H1 (cell line): Measurements from ENCODE around the gene NF1. TPM values are rescaled to one million over a fixed set of nuclear protein-coding genes. Genes with fewer than 3 reads are reported as not detected.

Experiments used
- CTCF ChIA-PET: fragments of 300-600 bp; sonication (Branson Sonifier 250); formaldehyde crosslinking; loops from one replicate; lab custom pipeline; 2021; ENCODE audit not compliant: partially characterized antibody; lab: Charles Lee
- POLR2A ChIA-PET: fragments of 300-600 bp; sonication (Branson Sonifier 250); formaldehyde crosslinking; loops from one replicate; lab custom pipeline; 2021; ENCODE audit warnings: inconsistent platforms; ENCODE audit not compliant: partially characterized antibody; lab: Charles Lee
- DNase-seq, 2 experiments: peaks; one replicate each; pipeline versions ENCODE4 v3.0.0 to v3.0.0-alpha.2; 2010 to 2022; ENCODE audit warnings: low spot score in 2 of 2, low read depth in 1 of 2, mixed read lengths in 1 of 2
- FAIRE-seq: peaks from 2 replicates; lab custom pipeline; 2011; peaks lifted over from hg19 to GRCh38; lab: Jason Lieb, UNC
- H2AFZ ChIP-seq: 2 replicates; pipeline ENCODE4 v1.8.1; 2012; ENCODE audit warnings: low read length, inconsistent platforms
- H2AK5ac ChIP-seq: 2 replicates; pipeline ENCODE4 v1.6.1; 2013; ENCODE audit warnings: low read depth, low read length
- H2BK120ac ChIP-seq: replicated peaks from 2 replicates; pipeline ENCODE3; 2013; ENCODE audit warnings: low read depth, low read length, inconsistent platforms
- H2BK12ac ChIP-seq: 2 replicates; pipeline ENCODE4 v1.6.1; 2013; ENCODE audit warnings: low read depth, low read length
- H2BK15ac ChIP-seq: 2 replicates; pipeline ENCODE4 v1.6.1; 2013; ENCODE audit warnings: low read length
- H2BK20ac ChIP-seq: 2 replicates; pipeline ENCODE4 v1.6.1; 2013; ENCODE audit warnings: low read length
- H2BK5ac ChIP-seq: 2 replicates; pipeline ENCODE4 v1.6.1; 2013; ENCODE audit warnings: low read depth, low read length
- H3K14ac ChIP-seq: 2 replicates; pipeline ENCODE4 v1.6.1; 2013; ENCODE audit warnings: inconsistent platforms; ENCODE audit not compliant: insufficient read length
- H3K18ac ChIP-seq: 2 replicates; pipeline ENCODE4 v1.6.1; 2013; ENCODE audit warnings: low read length; ENCODE audit errors: extremely low read depth
- H3K23ac ChIP-seq: 2 replicates; pipeline ENCODE4 v1.6.1; 2013; ENCODE audit warnings: inconsistent platforms; ENCODE audit not compliant: insufficient read length
- H3K23me2 ChIP-seq: 2 replicates; pipeline ENCODE4 v1.6.1; 2013; ENCODE audit warnings: low read depth, low read length
- H3K27ac ChIP-seq: 2 replicates; pipeline ENCODE4 v1.6.1; 2011; ENCODE audit warnings: low read depth, low read length, inconsistent platforms
- H3K27me3 ChIP-seq, 4 experiments: replicated peaks in 1 of 4; 1 replicate in 1 of 4; 2 replicates in 3 of 4; pipeline versions ENCODE4 v1.6.1 to v1.8.1; 2011 to 2013; ENCODE audit warnings: low read length in 3 of 4, mild to moderate bottlenecking in 3 of 4, inconsistent platforms in 2 of 4, mixed read lengths in 2 of 4, moderate library complexity in 1 of 4; ENCODE audit not compliant: control insufficient read depth in 3 of 4, insufficient read depth in 3 of 4; ENCODE audit errors: extremely low read depth in 1 of 4
- H3K36me3 ChIP-seq, 4 experiments: 2 replicates each; pipeline versions ENCODE4 v1.6.1 to v1.8.1; 2011 to 2013; ENCODE audit warnings: mild to moderate bottlenecking in 4 of 4, low read length in 3 of 4, moderate library complexity in 2 of 4, control low read depth in 1 of 4, inconsistent platforms in 1 of 4; ENCODE audit not compliant: insufficient read depth in 4 of 4, control insufficient read depth in 2 of 4
- H3K4ac ChIP-seq: replicated peaks from 2 replicates; pipeline ENCODE3; 2013; ENCODE audit warnings: low read length, low read depth, mixed read lengths, inconsistent platforms; ENCODE audit not compliant: insufficient read length
- H3K4me1 ChIP-seq, 4 experiments: replicated peaks in 1 of 4; 1 replicate in 1 of 4; 2 replicates in 3 of 4; pipeline versions ENCODE4 v1.6.1 to v1.8.1; 2011 to 2013; ENCODE audit warnings: low read length in 3 of 4, inconsistent platforms in 2 of 4, mixed read lengths in 1 of 4; ENCODE audit not compliant: insufficient read depth in 4 of 4, control insufficient read depth in 3 of 4
- H3K4me2 ChIP-seq, 2 experiments: 2 replicates each; pipeline versions ENCODE4 v1.6.1 to v1.8.1; 2011 to 2013; ENCODE audit warnings: low read depth in 2 of 2, low read length in 2 of 2, control low read depth in 1 of 2, inconsistent platforms in 1 of 2, mild to moderate bottlenecking in 1 of 2; ENCODE audit not compliant: insufficient read depth in 1 of 2
- H3K4me3 ChIP-seq, 4 experiments: fragments of 200-600, 300-600 bp in 1 of 4; sonication (generic), shearing (Covaris generic), sonication (Bioruptor Twin) in 1 of 4; 2 replicates each; pipeline versions ENCODE4 v1.5.1 to v1.8.1; 2011 to 2016; ENCODE audit warnings: low read length in 4 of 4, low read depth in 3 of 4, control low read depth in 2 of 4, inconsistent platforms in 2 of 4, mild to moderate bottlenecking in 2 of 4, mixed read lengths in 1 of 4, moderate library complexity in 1 of 4; ENCODE audit not compliant: insufficient read depth in 2 of 4; ENCODE audit errors: extremely low read depth in 1 of 4
- H3K56ac ChIP-seq: replicated peaks from 2 replicates; pipeline ENCODE3; 2013; ENCODE audit warnings: low read depth, mild to moderate bottlenecking, mixed read lengths, low read length, inconsistent platforms; ENCODE audit not compliant: insufficient read length
- H3K79me1 ChIP-seq: 2 replicates; pipeline ENCODE4 v1.6.1; 2013; ENCODE audit warnings: low read depth, low read length, control low read depth
- H3K79me2 ChIP-seq, 2 experiments: 2 replicates each; pipeline versions ENCODE4 v1.6.1 to v1.8.1; 2012 to 2013; ENCODE audit warnings: low read length in 2 of 2, mild to moderate bottlenecking in 2 of 2, inconsistent platforms in 1 of 2; ENCODE audit not compliant: insufficient read depth in 2 of 2, control insufficient read depth in 1 of 2
- H3K9ac ChIP-seq, 4 experiments: replicated peaks in 1 of 4; 1 replicate in 1 of 4; 2 replicates in 3 of 4; pipeline versions ENCODE4 v1.6.1 to v1.8.1; 2011 to 2013; ENCODE audit warnings: low read depth in 3 of 4, low read length in 3 of 4, control low read depth in 2 of 4, mild to moderate bottlenecking in 2 of 4, moderate library complexity in 2 of 4, inconsistent platforms in 1 of 4; ENCODE audit errors: extremely low read depth in 1 of 4
- H3K9me3 ChIP-seq, 2 experiments: 2 replicates each; pipeline versions ENCODE4 v1.6.1 to v1.8.1; 2012 to 2013; ENCODE audit warnings: mild to moderate bottlenecking in 2 of 2, moderate library complexity in 2 of 2, control low read depth in 1 of 2, inconsistent platforms in 1 of 2, low read depth in 1 of 2, low read length in 1 of 2, mixed read lengths in 1 of 2; ENCODE audit not compliant: insufficient read depth in 2 of 2
- H4K20me1 ChIP-seq, 2 experiments: replicated peaks in 1 of 2; 2 replicates each; pipeline versions ENCODE3 to v1.8.1; 2011 to 2013; ENCODE audit warnings: inconsistent platforms in 2 of 2, low read length in 2 of 2, mild to moderate bottlenecking in 1 of 2; ENCODE audit not compliant: insufficient read depth in 2 of 2, control insufficient read depth in 1 of 2
- H4K5ac ChIP-seq: 2 replicates; pipeline ENCODE4 v1.6.1; 2013; ENCODE audit warnings: low read length, low read depth, mixed read lengths, inconsistent platforms; ENCODE audit not compliant: insufficient read length
- H4K8ac ChIP-seq: 2 replicates; pipeline ENCODE4 v1.8.0; 2013; ENCODE audit warnings: mild to moderate bottlenecking, moderate library complexity, low read length, inconsistent platforms; ENCODE audit not compliant: insufficient read depth; ENCODE audit errors: extremely low read depth
- H4K91ac ChIP-seq: replicated peaks from 2 replicates; pipeline ENCODE3; 2013; ENCODE audit warnings: low read length, mixed read lengths, inconsistent platforms; ENCODE audit not compliant: insufficient read length
- ATF3 ChIP-seq: IDR thresholded peaks from 2 replicates; pipeline ENCODE4 v1.6.1; 2011; ENCODE audit warnings: low read depth, mild to moderate bottlenecking, low read length; ENCODE audit not compliant: insufficient read depth
- BCL11A ChIP-seq, 2 experiments: IDR thresholded peaks; one replicate each; pipeline ENCODE4 v1.6.1; 2011; ENCODE audit warnings: low read depth in 2 of 2, low read length in 2 of 2, mild to moderate bottlenecking in 2 of 2
- CBX5 ChIP-seq: fragments of 300-800, 300-1000 bp; sonication (generic); IDR thresholded peaks from 2 replicates; pipeline ENCODE4 v1.7.1; 2016; ENCODE audit warnings: antibody characterized with exemption, low read length, low read depth
- E2F6 ChIP-seq: IDR thresholded peaks from 2 replicates; pipeline ENCODE4 v1.6.1; 2012; ENCODE audit warnings: inconsistent platforms
- JUN ChIP-seq: IDR thresholded peaks from 2 replicates; pipeline ENCODE4 v1.6.1; 2011; ENCODE audit warnings: low read depth, mild to moderate bottlenecking, improper control_type of control experiment, low read length
- JUND ChIP-seq: IDR thresholded peaks from 2 replicates; pipeline ENCODE4 v1.6.1; 2011; ENCODE audit warnings: mild to moderate bottlenecking, improper control_type of control experiment, low read length
- MAFK ChIP-seq: IDR thresholded peaks from 2 replicates; pipeline ENCODE4 v1.6.1; 2012; ENCODE audit warnings: low read depth, mild to moderate bottlenecking, improper control_type of control experiment, low read length
- RAD21 ChIP-seq, 2 experiments: IDR thresholded peaks in 1 of 2; conservative IDR thresholded peaks in 1 of 2; 2 replicates each; pipeline ENCODE4 v1.6.1; 2011; ENCODE audit warnings: low read depth in 2 of 2, low read length in 2 of 2, improper control_type of control experiment in 1 of 2, inconsistent platforms in 1 of 2, mild to moderate bottlenecking in 1 of 2, moderate library complexity in 1 of 2
- RFX5 ChIP-seq: IDR thresholded peaks from 2 replicates; pipeline ENCODE4 v1.6.1; 2011; ENCODE audit warnings: low read depth, low read length, improper control_type of control experiment, borderline replicate concordance
- SP2 ChIP-seq: IDR thresholded peaks from 2 replicates; pipeline ENCODE4 v1.6.1; 2012; ENCODE audit warnings: mild to moderate bottlenecking, low read length, inconsistent platforms
- WGBS, 2 experiments: shearing (Covaris generic) in 1 of 2; methylation state at CpG; one replicate each; pipeline versions ENCODE4 v1.1.6 to v1.1.7; 2013 to 2015; ENCODE audit warnings: low lambda C conversion rate in 2 of 2, mixed read lengths in 2 of 2, inconsistent platforms in 1 of 2, low coverage in 1 of 2, missing lambda C conversion rate in 1 of 2; ENCODE audit not compliant: insufficient replicate concordance in 2 of 2, insufficient coverage in 1 of 2, insufficient read length in 1 of 2; ENCODE audit errors: extremely low coverage in 1 of 2, missing lambda C conversion rate in 1 of 2; 5-methylcytosine and 5-hydroxymethylcytosine counted together
- polyA plus RNA-seq, 7 experiments: library from polyadenylated mRNA; depleted of rRNA in 3 of 7; stranded (reverse) in 5 of 7; unstranded in 2 of 7; fragments of >200 nt in 5 of 7; fragments of 200-250 nt in 2 of 7; gene quantifications; 1 replicate in 5 of 7; 2 replicates in 1 of 7; 4 replicates in 1 of 7; pipeline versions ENCODE4 v1.2.1 to v1.2.3, GENCODE V29; 2011 to 2013; ENCODE audit warnings: missing spikeins in 2 of 7, mixed read lengths in 2 of 7
- total RNA-seq: library from RNA; stranded (reverse); fragmentation: NEBNext Ultra II Directional; extraction: Animal tissue kit (Norgen Biotek cat#: 25700); gene quantifications from 2 replicates; pipeline ENCODE4 v1.2.1, GENCODE V29; 2021
- TF ChIP-seq, protein P1 (sequence below): IDR thresholded peaks from 2 replicates; pipeline ENCODE4 v1.6.1; 2012; ENCODE audit warnings: low read length, inconsistent platforms

Gene NF1
- total and polyA plus RNA-seq, 2 of the 8 experiments (the other 6 are each of a cell fraction or from before 2014, with no cell fraction given): 19.3 to 29.6 TPM

DNA sequence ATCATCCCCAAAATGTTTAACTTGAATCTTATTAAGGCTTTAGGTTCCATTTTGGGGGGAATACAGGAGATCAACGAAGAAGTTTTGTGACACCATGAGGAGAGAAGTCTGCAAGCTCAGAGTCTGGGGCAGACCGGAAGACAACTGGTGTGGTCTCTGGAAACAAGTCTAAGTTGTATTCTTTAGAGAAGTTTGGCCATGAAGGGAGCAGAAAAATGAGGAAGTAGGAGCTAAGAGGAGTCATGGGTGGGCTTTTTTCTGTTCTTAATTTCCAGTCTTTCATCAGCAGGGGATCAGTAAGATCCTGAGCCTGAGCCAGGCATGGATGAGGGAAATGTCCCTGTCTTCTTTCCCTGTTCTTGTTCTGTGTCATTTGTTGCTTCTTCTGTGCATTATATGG is 35.8 kb upstream of the NF1 start:
- no peaks in the 10 kb centered on the region for H3K79me1 ChIP-seq
- H3K27me3 ChIP-seq: no peaks in the 10 kb centered on the region
- no peak overlapping the region for H4K5ac ChIP-seq
- H3K23me2 ChIP-seq: no peaks in the 10 kb centered on the region
- no peak overlapping the region for H3K4ac ChIP-seq
- no peak overlapping the region for H2BK15ac ChIP-seq
- no peak overlapping the region for H3K56ac ChIP-seq
- H3K23ac ChIP-seq: no peak overlapping the region
- H3K4me1 ChIP-seq: no peaks in the 10 kb centered on the region
- ChIA-PET CTCF (interaction anchor here (0.7 to 7.6 kb wide), 3 partner anchors 10 to 202 kb away, joined by 3 to 43 read pairs (median 26); no protein-coding TSS in a partner anchor), POLR2A (no interaction called here)
- no peak overlapping the region for H2BK5ac ChIP-seq
- H2BK20ac ChIP-seq: no peak overlapping the region
- no peak overlapping the region for H3K27ac ChIP-seq
- no peaks in the 10 kb centered on the region for H3K79me2 ChIP-seq
- H2AFZ ChIP-seq: no peak overlapping the region
- H2BK120ac ChIP-seq: no peak overlapping the region
- H4K91ac ChIP-seq: no peak overlapping the region
- 93% methylated on average over 2 of the region's 2 CpGs; no CpG with 5 or more reads in 1 of the 2 experiments for WGBS, 2 experiments
- H3K36me3 ChIP-seq: no peaks in the 10 kb centered on the region
- no peak overlapping the region for H2AK5ac ChIP-seq
- H2BK12ac ChIP-seq: no peak overlapping the region
- no peaks in the 10 kb centered on the region for H4K20me1 ChIP-seq
- no peak overlapping the region for H3K9ac ChIP-seq
- DNase-seq: no peak
- no peak for FAIRE-seq
- no peak overlapping the region for H3K18ac ChIP-seq
- no peak overlapping the region for H3K4me3 ChIP-seq
- H3K9me3 ChIP-seq: no peaks in the 10 kb centered on the region
- no peak overlapping the region for H3K14ac ChIP-seq
- H4K8ac ChIP-seq: no peak overlapping the region
- H3K4me2 ChIP-seq: no peak overlapping the region
- TF ChIP-seq JUN: no peak
- TF ChIP-seq MAFK: no peak
- TF ChIP-seq ATF3: no peak
- TF ChIP-seq, protein P1, sequence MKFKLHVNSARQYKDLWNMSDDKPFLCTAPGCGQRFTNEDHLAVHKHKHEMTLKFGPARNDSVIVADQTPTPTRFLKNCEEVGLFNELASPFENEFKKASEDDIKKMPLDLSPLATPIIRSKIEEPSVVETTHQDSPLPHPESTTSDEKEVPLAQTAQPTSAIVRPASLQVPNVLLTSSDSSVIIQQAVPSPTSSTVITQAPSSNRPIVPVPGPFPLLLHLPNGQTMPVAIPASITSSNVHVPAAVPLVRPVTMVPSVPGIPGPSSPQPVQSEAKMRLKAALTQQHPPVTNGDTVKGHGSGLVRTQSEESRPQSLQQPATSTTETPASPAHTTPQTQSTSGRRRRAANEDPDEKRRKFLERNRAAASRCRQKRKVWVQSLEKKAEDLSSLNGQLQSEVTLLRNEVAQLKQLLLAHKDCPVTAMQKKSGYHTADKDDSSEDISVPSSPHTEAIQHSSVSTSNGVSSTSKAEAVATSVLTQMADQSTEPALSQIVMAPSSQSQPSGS: no peak
- TF ChIP-seq RAD21 (IDR thresholded peaks at IDR 0.05 in 1 of 2, conservative IDR thresholded peaks at IDR 0.05 in 1 of 2; ENCODE audit: low read depth in 2 of 2, low read length in 2 of 2): no peak
- TF ChIP-seq JUND: no peak
- TF ChIP-seq E2F6: no peak
- TF ChIP-seq BCL11A (IDR thresholded peaks at IDR 0.05; ENCODE audit: low read depth in 2 of 2, low read length in 2 of 2): no peak
- no peak for TF ChIP-seq RFX5
- TF ChIP-seq CBX5: no peak
- no peak for TF ChIP-seq SP2
